SJCRH30 (cell line): ENCODE results near the gene TM7SF3. TPM values are rescaled to one million over a fixed set of nuclear protein-coding genes. Genes with fewer than 3 reads are reported as not detected.
A peak's percentile ranks its signal among the peaks of the same experiment; 100 is the strongest.

Experiments
- DNase-seq, 2 experiments: peaks; one replicate each; pipeline ENCODE4 v3.0.0-alpha.2; 2015 to 2020
- H3K27ac ChIP-seq: fragments of 250-450 bp; sonication (Bioruptor Pico); 2 replicates; pipeline ENCODE4 v1.5.1; 2020; ENCODE audit warnings: mild to moderate bottlenecking, moderate library complexity
- H3K27me3 ChIP-seq: fragments of 250-450 bp; sonication (Bioruptor Pico); 2 replicates; pipeline ENCODE4 v1.5.1; 2020; ENCODE audit warnings: mild to moderate bottlenecking, moderate library complexity
- H3K36me3 ChIP-seq: fragments of 250-450 bp; sonication (Bioruptor Pico); 2 replicates; pipeline ENCODE4 v1.5.1; 2020; ENCODE audit warnings: mild to moderate bottlenecking, moderate library complexity
- H3K4me1 ChIP-seq: fragments of 250-450 bp; sonication (Bioruptor Pico); 2 replicates; pipeline ENCODE4 v1.5.1; 2020; ENCODE audit warnings: mild to moderate bottlenecking, moderate library complexity
- H3K4me3 ChIP-seq: fragments of 250-450 bp; sonication (Bioruptor Pico); 2 replicates; pipeline ENCODE4 v1.5.1; 2020; ENCODE audit warnings: mild to moderate bottlenecking, moderate library complexity
- H3K9me3 ChIP-seq: fragments of 250-450 bp; sonication (Bioruptor Pico); replicated peaks from 2 replicates; pipeline ENCODE4 v1.5.1; 2020; ENCODE audit warnings: mild to moderate bottlenecking, moderate library complexity
- total RNA-seq: library from RNA; depleted of rRNA; stranded (reverse); fragments of >200 nt; shearing (Covaris generic); gene quantifications from 2 replicates; pipeline ENCODE4 v1.2.3, GENCODE V29; 2014; rRNA removed

The TM7SF3 gene
- total RNA-seq, 1 experiment from 2014 or later = 22.2 TPM

DNA sequence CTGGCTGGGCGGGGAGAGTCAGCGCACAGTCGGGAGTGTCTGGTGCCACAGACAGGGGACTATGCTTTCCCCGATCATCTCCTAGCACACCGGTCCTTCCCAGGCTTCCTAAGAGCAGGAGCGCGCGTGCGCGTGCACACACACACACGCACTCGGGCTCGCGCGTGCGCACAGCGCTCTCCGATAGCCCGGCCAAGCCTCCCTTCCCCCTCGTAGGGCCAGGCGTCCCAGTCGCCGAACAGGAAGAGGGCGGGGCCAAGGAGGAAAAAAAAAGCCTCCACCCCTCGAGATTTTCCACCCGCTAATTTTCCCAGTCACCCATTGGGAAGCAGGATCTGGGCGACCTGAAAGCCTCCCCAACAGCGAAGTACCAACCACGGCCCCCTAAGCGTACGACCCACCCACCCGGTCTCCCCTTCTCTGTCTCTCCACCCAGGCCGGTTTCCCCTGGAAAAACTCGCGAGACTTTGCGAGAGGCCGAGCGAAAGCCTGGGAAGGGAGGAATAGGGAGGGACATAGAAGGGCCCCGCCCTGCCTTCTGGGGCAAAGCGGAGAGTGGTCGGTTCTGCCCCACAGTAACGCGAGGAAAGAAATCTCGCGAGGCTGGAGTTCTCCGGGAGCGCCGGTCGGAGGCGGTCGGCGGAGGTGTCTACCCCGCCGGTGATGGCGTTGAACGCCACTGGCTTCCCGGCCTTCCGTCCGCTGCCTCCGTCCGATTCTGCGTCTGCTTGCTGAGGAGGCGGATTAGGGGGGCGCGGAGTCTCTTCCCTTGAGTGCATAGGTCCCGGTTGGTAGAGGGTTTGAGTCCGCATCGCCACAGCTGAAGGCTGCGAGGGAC lies 76.1 kb downstream of the TM7SF3 start, which contains the start of the genes FGFR1OP2 and INTS13:
Gene FGFR1OP2 (plus strand): TSS at position 608 of the 838 bp plus-strand sequence. CDS start 15,689 bp downstream, outside the sequence.
Gene INTS13 (minus strand): TSS at position 119 of the 838 bp plus-strand sequence. CDS start 1,178 bp downstream, outside the sequence.
- Histone ChIP-seq H3K27me3 (no peaks in the 10 kb centered on the region), H3K9me3 (no peaks in the 10 kb centered on the region), H3K27ac (peak within 1 kb of the TSS; percentile 93), H3K4me3 (peak within 1 kb of the TSS; percentile 86), H3K4me1 (peaks cover 14% of the 10 kb centered on the region), H3K36me3 (no peaks in the 10 kb centered on the region)
- peak; percentile 99 to 100 for DNase-seq

DNA sequence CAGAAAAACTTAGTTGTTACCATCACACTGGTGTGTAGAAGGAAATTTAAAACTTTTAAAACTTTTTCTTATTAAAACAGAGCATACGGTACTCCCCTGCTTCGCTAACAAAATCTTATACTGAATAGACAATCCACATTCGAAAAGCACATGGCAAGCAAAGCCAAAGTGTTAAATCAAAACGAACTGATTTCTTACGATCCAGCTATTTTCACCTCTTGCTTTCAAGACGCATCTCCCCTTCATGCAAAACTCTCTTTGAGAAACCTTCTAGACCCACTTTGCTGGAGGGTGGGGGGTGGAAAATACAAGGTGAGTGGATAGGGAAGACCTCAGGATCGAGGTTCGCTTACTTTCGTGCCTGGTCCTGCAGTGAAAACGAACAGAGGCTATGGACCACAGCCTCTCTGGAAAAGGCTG lies 76.7 kb downstream of the TM7SF3 start:
- H3K4me1 ChIP-seq = peaks cover 14% of the 10 kb centered on the region
- no peak for DNase-seq
- no peaks in the 10 kb centered on the region for H3K9me3 ChIP-seq
- no peaks in the 10 kb centered on the region for H3K27me3 ChIP-seq
- H3K27ac ChIP-seq = peak overlapping the region; percentile 93
- H3K4me3 ChIP-seq = peak overlapping the region; percentile 86
- no peaks in the 10 kb centered on the region for H3K36me3 ChIP-seq

DNA sequence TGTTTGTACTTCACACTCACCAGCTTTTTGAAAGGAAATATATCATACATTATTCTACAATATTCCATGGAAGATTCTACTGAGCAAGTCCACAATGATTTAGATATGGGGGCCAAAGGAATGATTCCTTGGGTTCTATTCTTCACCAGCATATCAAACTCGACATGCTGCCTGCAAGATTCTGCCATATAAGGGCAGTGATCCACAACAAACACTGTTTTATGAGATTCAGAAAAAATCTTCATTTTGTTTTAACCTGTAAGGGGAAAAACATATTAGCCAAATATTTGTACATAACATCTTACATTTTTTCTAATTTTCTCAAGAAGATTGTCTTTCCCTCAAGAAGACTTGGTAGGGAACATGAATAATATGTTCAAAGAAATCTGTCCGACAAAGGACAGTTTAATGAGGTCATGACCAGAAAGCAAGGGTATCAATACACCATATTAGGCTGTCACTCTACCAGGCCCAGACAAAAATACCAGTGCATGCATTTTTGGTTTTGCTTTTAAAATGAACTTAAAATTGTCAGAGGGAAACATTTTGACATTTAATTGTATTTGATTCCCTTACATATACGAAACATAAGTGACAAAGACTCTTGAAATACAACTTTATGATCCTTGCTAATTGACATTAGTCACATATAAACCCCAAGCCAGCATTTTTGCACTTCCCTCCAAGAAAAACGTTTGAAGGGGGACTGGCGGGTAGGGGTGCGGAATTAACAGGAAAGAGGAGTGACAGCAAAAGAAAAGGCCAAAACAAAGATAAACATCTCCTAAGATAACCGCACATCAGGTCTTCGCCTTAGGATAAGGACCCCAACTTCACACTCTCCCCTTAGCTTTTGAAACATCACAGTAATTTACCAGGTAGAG lies 77.4 kb downstream of the TM7SF3 start:
- Histone ChIP-seq H3K4me1 (peaks cover 14% of the 10 kb centered on the region), H3K27ac (peak overlapping the region; percentile 93), H3K4me3 (peak overlapping the region; percentile 86), H3K36me3 (no peaks in the 10 kb centered on the region), H3K9me3 (no peaks in the 10 kb centered on the region), H3K27me3 (no peaks in the 10 kb centered on the region)
- peak in 1 of 2 experiments; percentile 14 for DNase-seq

DNA sequence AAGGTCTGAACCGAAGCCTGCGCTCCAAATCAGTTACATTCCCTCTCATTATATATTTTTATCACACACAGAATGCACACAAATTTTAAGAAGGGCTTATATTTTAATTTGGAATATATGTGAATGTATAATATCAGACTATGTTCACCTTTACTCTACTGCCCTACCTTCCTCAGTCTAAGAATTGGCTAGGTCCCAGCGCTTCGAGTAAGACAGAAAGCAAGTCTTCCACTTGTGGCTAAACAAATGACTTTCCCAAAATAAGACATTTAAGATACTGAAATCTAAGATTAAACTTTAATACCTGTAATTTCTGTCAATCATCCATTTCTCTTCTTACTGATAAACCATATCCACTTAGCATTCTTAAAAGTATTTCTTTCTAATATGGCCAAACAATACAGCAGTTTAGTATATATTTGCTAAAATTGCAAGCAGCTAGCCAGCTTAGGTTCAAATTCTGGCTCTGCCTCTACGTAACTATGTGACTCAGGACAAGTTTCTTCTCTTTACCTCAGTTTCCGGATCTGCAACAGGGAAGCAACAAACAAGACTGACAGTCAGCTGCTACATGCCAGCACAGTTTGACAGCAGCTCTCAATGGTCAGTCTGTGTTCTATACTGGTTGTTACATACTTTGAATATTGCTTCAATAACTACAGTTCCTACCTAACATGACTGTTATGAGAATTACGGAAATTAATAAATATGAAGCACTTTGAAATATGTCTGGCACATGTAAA lies 78.4 kb downstream of the TM7SF3 start:
- Histone ChIP-seq H3K4me3 (no peak overlapping the region), H3K36me3 (no peaks in the 10 kb centered on the region), H3K27me3 (no peaks in the 10 kb centered on the region), H3K4me1 (peaks cover 10% of the 10 kb centered on the region; the same call in 1 of the 2 replicates), H3K27ac (no peak overlapping the region), H3K9me3 (no peaks in the 10 kb centered on the region)
- DNase-seq = no peak

DNA sequence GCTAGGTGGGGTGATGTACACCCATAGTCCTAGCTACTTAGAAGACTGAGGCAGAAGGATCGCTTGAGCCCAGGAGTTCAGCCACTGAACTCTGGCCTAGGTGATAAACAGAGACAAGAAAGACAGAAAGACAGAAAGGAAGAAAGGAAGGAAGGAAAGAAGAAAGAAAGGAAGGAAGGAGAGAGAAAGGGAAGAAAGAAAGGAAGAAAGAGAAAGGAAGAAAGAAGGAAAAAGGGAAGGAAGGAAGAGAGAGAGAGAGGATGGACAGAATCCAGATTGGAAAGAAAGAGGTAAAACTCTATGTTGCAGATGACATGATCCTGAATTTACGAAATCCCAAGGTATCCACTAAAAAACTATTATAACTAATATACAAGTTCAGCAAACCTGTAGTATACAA lies 84.6 kb downstream of the TM7SF3 start:
- no peak for DNase-seq
- H3K4me1 ChIP-seq = no peaks in the 10 kb centered on the region
- no peaks in the 10 kb centered on the region for H3K27me3 ChIP-seq
- H3K36me3 ChIP-seq = peaks cover 38% of the 10 kb centered on the region
- no peak overlapping the region for H3K27ac ChIP-seq
- no peaks in the 10 kb centered on the region; the same call in 1 of the 2 replicates for H3K9me3 ChIP-seq
- H3K4me3 ChIP-seq = no peak overlapping the region

DNA sequence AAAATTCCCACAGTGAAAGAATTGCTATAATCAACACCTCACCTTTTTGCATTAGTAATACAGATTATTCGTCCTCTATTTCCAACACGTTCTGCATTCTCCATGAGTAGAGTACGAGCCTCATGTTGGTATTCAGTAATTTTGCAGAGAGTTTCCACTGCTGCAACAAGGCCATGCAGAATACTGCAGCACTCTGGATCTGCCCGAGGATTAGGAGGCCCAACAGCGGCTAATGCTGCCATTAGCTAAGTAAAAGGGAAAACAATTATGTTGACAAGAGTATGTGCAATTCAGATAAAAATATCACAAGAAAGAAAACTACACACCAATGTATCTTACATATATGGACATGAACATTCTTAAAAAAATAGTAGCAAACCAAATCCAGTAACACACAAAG lies 85.5 kb downstream of the TM7SF3 start:
- H3K36me3 ChIP-seq = peaks cover 44% of the 10 kb centered on the region
- DNase-seq = no peak
- no peak overlapping the region for H3K27ac ChIP-seq
- H3K4me3 ChIP-seq = no peak overlapping the region
- no peaks in the 10 kb centered on the region; the same call in 1 of the 2 replicates for H3K9me3 ChIP-seq
- no peaks in the 10 kb centered on the region for H3K27me3 ChIP-seq
- H3K4me1 ChIP-seq = no peaks in the 10 kb centered on the region

Other genes starting within 250 kb of the TM7SF3 start
- gene ITPR2, start 181.2 kb downstream of the TM7SF3 start, total RNA-seq = 7.8 and 8.7 TPM in 2 replicates
- 48.1 and 70.8 TPM in 2 replicates for gene INTS13, start 76.4 kb downstream of the TM7SF3 start, total RNA-seq
- gene FGFR1OP2, start 75.9 kb downstream of the TM7SF3 start, total RNA-seq = 53.1 and 56.3 TPM in 2 replicates
- 82.9 and 85.4 TPM in 2 replicates for gene MED21, start 8.2 kb upstream of the TM7SF3 start, total RNA-seq
- gene C12orf71, start 68.2 kb upstream of the TM7SF3 start, total RNA-seq = not detected in 2 replicates
- 33.5 and 39.6 TPM in 2 replicates for gene STK38L, start 229.9 kb upstream of the TM7SF3 start, total RNA-seq